COLO829 (cell line): ENCODE data around the gene PDK1.
A peak's percentile ranks its signal among the peaks of the same experiment; 100 is the strongest.
"Not testable (repeated sequence)": the region's sequence is repeated elsewhere in the genome, so short reads cannot be mapped to it uniquely, and the experiment has no call there.

ENCODE experiments used
- DNase-seq: peaks from one replicate; pipeline ENCODE4 v3.0.0; 2012; ENCODE audit warnings: low spot score

The PDK1 gene

GRCh38 chr2:172552547-172553291 is 3.2 kb upstream of the PDK1 start:
- DNase-seq, result peak; percentile 13

- DNase-seq, result no peak
Measured at GRCh38 chr2:172554352-172555271, 1.3 kb upstream of the PDK1 start.

- no peak for DNase-seq
Measured at GRCh38 chr2:172555272-172555521, 693 bp upstream of the PDK1 start.

GRCh38 chr2:172556284-172557033 is 569 bp downstream of the PDK1 start:
- peak; percentile 4 for DNase-seq

- no peak for DNase-seq
Measured at GRCh38 chr2:172558372-172558771, 2.5 kb downstream of the PDK1 start.

GRCh38 chr2:172560721-172561120 is 4.8 kb downstream of the PDK1 start:
- DNase-seq, result no peak

- no peak for DNase-seq
Measured at GRCh38 chr2:172561270-172561669, 5.4 kb downstream of the PDK1 start.

- DNase-seq, result no peak
Measured at GRCh38 chr2:172562298-172562697, 6.4 kb downstream of the PDK1 start.

- DNase-seq, result no peak
Measured at GRCh38 chr2:172564376-172564775, 8.5 kb downstream of the PDK1 start.

- no peak for DNase-seq
Measured at GRCh38 chr2:172571245-172571644, 15.4 kb downstream of the PDK1 start.

GRCh38 chr2:172572981-172573380 is 17.1 kb downstream of the PDK1 start:
- DNase-seq, result no peak

GRCh38 chr2:172574965-172575364 is 19.1 kb downstream of the PDK1 start:
- no peak for DNase-seq

GRCh38 chr2:172578054-172578453 is 22.2 kb downstream of the PDK1 start:
- DNase-seq, result no peak

- no peak for DNase-seq
Measured at GRCh38 chr2:172578860-172579512, 23.1 kb downstream of the PDK1 start.

- DNase-seq, result no peak
Measured at GRCh38 chr2:172580544-172580943, 24.7 kb downstream of the PDK1 start.

- no peak for DNase-seq
Measured at GRCh38 chr2:172582656-172583055, 26.8 kb downstream of the PDK1 start.

- no peak for DNase-seq
Measured at GRCh38 chr2:172586245-172586891, 30.5 kb downstream of the PDK1 start.

GRCh38 chr2:172587231-172587630 is 31.3 kb downstream of the PDK1 start:
- not testable (repeated sequence) for DNase-seq

GRCh38 chr2:172588931-172589330 is 33.0 kb downstream of the PDK1 start:
- no peak for DNase-seq

- DNase-seq, result not testable (repeated sequence)
Measured at GRCh38 chr2:172591386-172591785, 35.5 kb downstream of the PDK1 start.

- DNase-seq, result not testable (repeated sequence)
Measured at GRCh38 chr2:172592190-172592589, 36.3 kb downstream of the PDK1 start.

- DNase-seq, result no peak
Measured at GRCh38 chr2:172596776-172597175, 40.9 kb downstream of the PDK1 start.
